ENCODE data around the gene DYNLT2. TPM values are rescaled to one million over a fixed set of nuclear protein-coding genes. Genes with fewer than 3 reads are reported as not detected.

DYNLT2 gene
- total RNA-seq, 3 donors from 2014 or later (not counting 1 experiment from before 2014, with no cell fraction given) = 4.0 to 6.8 (median 5.3) TPM

GRCh38 chr6:169788809-169789145 lies 37.4 kb upstream of the DYNLT2 start:
- Histone ChIP-seq H3K27ac (ENCODE audit: low read length) (no peak overlapping the region), H3K9me3 (ENCODE audit: control insufficient read depth, insufficient read depth, low read length) (no peaks in the 10 kb centered on the region), H3K4me3 (ENCODE audit: low read length) (no peak overlapping the region), H3K36me3 (ENCODE audit: control insufficient read depth, insufficient read depth, low read length) (no peaks in the 10 kb centered on the region), H3K27me3 (ENCODE audit: control insufficient read depth, insufficient read depth, low read length) (peaks cover 11% of the 10 kb centered on the region), H3K4me1 (ENCODE audit: control insufficient read depth, insufficient read depth, low read length) (peaks cover 13% of the 10 kb centered on the region)
- peaks cover 15 to 18% of the 10 kb centered on the region in 2 donors for H3K4me1 Mint-ChIP-seq
- no peaks in the 10 kb centered on the region for H3K36me3 Mint-ChIP-seq
- peaks cover 33 to 40% of the 10 kb centered on the region in 2 donors for H3K27me3 Mint-ChIP-seq (ENCODE audit: low read depth in 2 of 2)
- ATAC-seq (no peak), DNase-seq (no peak)
- WGBS (ENCODE audit: insufficient coverage) = 91% methylated on average over 4 of the region's 4 CpGs
- H3K9me3 Mint-ChIP-seq = no peaks in the 10 kb centered on the region
- intact Hi-C loops (cut with micrococcal nuclease) = no loop called here
- no peak for TF ChIP-seq CTCF (IDR thresholded peaks at IDR 0.05)
- H3K27ac Mint-ChIP-seq = no peak overlapping the region
- peak overlapping the region; percentile 52 for H3K4me3 Mint-ChIP-seq

- Mint-ChIP-seq H3K36me3 (no peaks in the 10 kb centered on the region), H3K27ac (no peak overlapping the region), H3K4me1 (peaks cover 15 to 18% of the 10 kb centered on the region in 2 donors), H3K27me3 (ENCODE audit: low read depth in 2 of 2) (peaks cover 28 to 37% of the 10 kb centered on the region in 2 donors), H3K9me3 (no peaks in the 10 kb centered on the region), H3K4me3 (no peak overlapping the region)
- no peak overlapping the region for H3K4me3 ChIP-seq (ENCODE audit: low read length)
- H3K4me1 ChIP-seq (ENCODE audit: control insufficient read depth, insufficient read depth, low read length) = peaks cover 13% of the 10 kb centered on the region
- DNase-seq = no peak
- 90% methylated on average over 7 of the region's 7 CpGs for WGBS (ENCODE audit: insufficient coverage)
- H3K27ac ChIP-seq (ENCODE audit: low read length) = no peak overlapping the region
- H3K27me3 ChIP-seq (ENCODE audit: control insufficient read depth, insufficient read depth, low read length) = peaks cover 11% of the 10 kb centered on the region
- no peaks in the 10 kb centered on the region for H3K36me3 ChIP-seq (ENCODE audit: control insufficient read depth, insufficient read depth, low read length)
- no peak for TF ChIP-seq CTCF (IDR thresholded peaks at IDR 0.05)
- no peaks in the 10 kb centered on the region for H3K9me3 ChIP-seq (ENCODE audit: control insufficient read depth, insufficient read depth, low read length)
- intact Hi-C loops (cut with micrococcal nuclease) = no loop called here
- no peak for ATAC-seq
Measured at GRCh38 chr6:169787797-169788196, 36.4 kb upstream of the DYNLT2 start.

GRCh38 chr6:169786349-169786748 lies 35.0 kb upstream of the DYNLT2 start:
- H3K4me1 ChIP-seq (ENCODE audit: control insufficient read depth, insufficient read depth, low read length) = peaks cover 13% of the 10 kb centered on the region
- H3K9me3 ChIP-seq (ENCODE audit: control insufficient read depth, insufficient read depth, low read length) = no peaks in the 10 kb centered on the region
- Mint-ChIP-seq H3K4me3 (no peak overlapping the region), H3K36me3 (no peaks in the 10 kb centered on the region), H3K27me3 (ENCODE audit: low read depth in 2 of 2) (peaks cover 15 to 22% of the 10 kb centered on the region in 2 donors), H3K27ac (no peak overlapping the region), H3K4me1 (peaks cover 13 to 16% of the 10 kb centered on the region in 2 donors), H3K9me3 (no peaks in the 10 kb centered on the region)
- ATAC-seq = no peak
- H3K27ac ChIP-seq (ENCODE audit: low read length) = no peak overlapping the region
- intact Hi-C loops (cut with micrococcal nuclease) = no loop called here
- TF ChIP-seq CTCF (IDR thresholded peaks at IDR 0.05) = no peak
- H3K36me3 ChIP-seq (ENCODE audit: control insufficient read depth, insufficient read depth, low read length) = peaks cover 1% of the 10 kb centered on the region
- H3K27me3 ChIP-seq (ENCODE audit: control insufficient read depth, insufficient read depth, low read length) = peaks cover 7% of the 10 kb centered on the region
- WGBS (ENCODE audit: insufficient coverage) = 93% methylated on average over 5 of the region's 5 CpGs
- no peak overlapping the region for H3K4me3 ChIP-seq (ENCODE audit: low read length)
- DNase-seq = no peak

GRCh38 chr6:169785566-169785965 lies 34.2 kb upstream of the DYNLT2 start:
- H3K4me3 Mint-ChIP-seq = no peak overlapping the region
- Histone ChIP-seq H3K27ac (ENCODE audit: low read length) (no peak overlapping the region), H3K4me3 (ENCODE audit: low read length) (no peak overlapping the region), H3K4me1 (ENCODE audit: control insufficient read depth, insufficient read depth, low read length) (peaks cover 10% of the 10 kb centered on the region), H3K9me3 (ENCODE audit: control insufficient read depth, insufficient read depth, low read length) (no peaks in the 10 kb centered on the region), H3K27me3 (ENCODE audit: control insufficient read depth, insufficient read depth, low read length) (peaks cover 5% of the 10 kb centered on the region), H3K36me3 (ENCODE audit: control insufficient read depth, insufficient read depth, low read length) (peaks cover 3% of the 10 kb centered on the region)
- no peaks in the 10 kb centered on the region for H3K9me3 Mint-ChIP-seq
- intact Hi-C loops (cut with micrococcal nuclease) = no loop called here
- no peak for TF ChIP-seq CTCF (IDR thresholded peaks at IDR 0.05)
- WGBS (ENCODE audit: insufficient coverage) = 93% methylated on average over 9 of the region's 9 CpGs
- H3K27ac Mint-ChIP-seq = no peak overlapping the region
- peaks cover 12 to 18% of the 10 kb centered on the region in 2 donors for H3K27me3 Mint-ChIP-seq (ENCODE audit: low read depth in 2 of 2)
- no peak for ATAC-seq
- peaks cover 7 to 10% of the 10 kb centered on the region in 2 donors for H3K4me1 Mint-ChIP-seq
- DNase-seq = no peak
- no peaks in the 10 kb centered on the region for H3K36me3 Mint-ChIP-seq
